Muscle layer of duodenum (tissue), 2 donors: ENCODE results near the gene MTAP.
"Not testable (repeated sequence)": the region's sequence is repeated elsewhere in the genome, so short reads cannot be mapped to it uniquely, and the experiment has no call there.

ENCODE experiments used
- H3K27ac ChIP-seq: one replicate; pipeline ENCODE4 v1.7.0; 2013; ENCODE audit warnings: mild to moderate bottlenecking, low read length
- H3K27me3 ChIP-seq: one replicate; pipeline ENCODE4 v1.7.0; 2013; ENCODE audit warnings: low read depth, mild to moderate bottlenecking, control low read depth, low read length
- H3K36me3 ChIP-seq, 2 donors: one replicate each; pipeline ENCODE4 v1.7.0; 2013; ENCODE audit warnings: low read length in 2 of 2, control low read depth in 1 of 2, mild to moderate bottlenecking in 1 of 2; ENCODE audit not compliant: insufficient read depth in 2 of 2, control insufficient read depth in 1 of 2
- H3K4me1 ChIP-seq, 2 donors: one replicate each; pipeline ENCODE4 v1.7.0; 2013; ENCODE audit warnings: low read length in 2 of 2, mild to moderate bottlenecking in 2 of 2, control low read depth in 1 of 2, moderate library complexity in 1 of 2; ENCODE audit not compliant: insufficient read depth in 2 of 2, control insufficient read depth in 1 of 2
- H3K4me3 ChIP-seq, 2 donors: one replicate each; pipeline ENCODE4 v1.7.0; 2013; ENCODE audit warnings: low read length in 2 of 2, low read depth in 1 of 2, mild to moderate bottlenecking in 1 of 2
- H3K9me3 ChIP-seq, 2 donors: one replicate each; pipeline ENCODE4 v1.7.0; 2013; ENCODE audit warnings: low read length in 2 of 2, control low read depth in 1 of 2, mild to moderate bottlenecking in 1 of 2; ENCODE audit not compliant: control insufficient read depth in 1 of 2
- donor health status: healthy.

MTAP gene

DNA sequence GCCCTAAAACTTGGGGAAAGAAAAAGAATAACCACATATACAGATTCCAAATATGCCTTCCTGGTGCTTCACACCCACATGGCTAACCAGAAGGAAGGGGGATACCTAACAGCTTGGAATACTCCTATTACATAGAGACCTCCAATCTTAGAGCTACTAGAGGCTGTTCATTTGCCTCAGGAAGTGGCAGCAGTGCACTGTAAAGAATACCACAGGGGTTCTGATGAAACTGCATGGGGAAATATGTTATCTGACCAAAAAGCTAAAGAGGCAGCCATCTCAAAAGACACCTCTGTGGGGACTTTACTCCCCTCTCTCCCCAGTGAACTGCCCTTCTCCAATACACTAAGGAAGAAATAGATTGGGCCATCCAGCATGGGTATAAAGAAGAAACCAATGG lies 125.3 kb downstream of the MTAP start:
- Histone ChIP-seq H3K4me3 (no peak overlapping the region), H3K27me3 (no peaks in the 10 kb centered on the region), H3K27ac (no peak overlapping the region), H3K4me1 (no peaks in the 10 kb centered on the region), H3K36me3 (peaks cover 0 to 14% of the 10 kb centered on the region in 2 donors), H3K9me3 (no peaks in the 10 kb centered on the region)

DNA sequence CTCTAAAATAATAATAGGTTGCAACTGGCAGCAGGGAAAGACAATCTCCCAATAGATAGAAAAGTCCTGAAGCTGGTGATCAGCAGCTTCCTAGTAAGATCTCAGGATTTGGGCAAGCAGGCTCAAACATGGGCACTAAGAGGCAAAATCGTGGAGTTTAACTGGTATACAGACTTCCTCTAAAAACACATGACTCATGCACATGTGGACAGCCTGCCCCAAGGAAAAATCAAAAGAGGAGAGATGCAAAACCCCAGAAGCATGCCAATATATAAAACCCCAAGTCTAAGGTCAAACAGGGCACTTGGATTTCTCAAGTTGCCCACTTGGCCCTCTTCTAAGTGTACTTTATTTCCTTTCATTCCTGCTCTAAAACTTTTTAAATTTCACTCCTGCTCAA lies 129.0 kb downstream of the MTAP start:
- H3K36me3 ChIP-seq = peaks cover 0 to 14% of the 10 kb centered on the region in 2 donors
- no peak overlapping the region for H3K27ac ChIP-seq
- H3K4me1 ChIP-seq = no peaks in the 10 kb centered on the region
- no peak overlapping the region for H3K4me3 ChIP-seq
- H3K9me3 ChIP-seq = no peaks in the 10 kb centered on the region
- H3K27me3 ChIP-seq = no peaks in the 10 kb centered on the region

DNA sequence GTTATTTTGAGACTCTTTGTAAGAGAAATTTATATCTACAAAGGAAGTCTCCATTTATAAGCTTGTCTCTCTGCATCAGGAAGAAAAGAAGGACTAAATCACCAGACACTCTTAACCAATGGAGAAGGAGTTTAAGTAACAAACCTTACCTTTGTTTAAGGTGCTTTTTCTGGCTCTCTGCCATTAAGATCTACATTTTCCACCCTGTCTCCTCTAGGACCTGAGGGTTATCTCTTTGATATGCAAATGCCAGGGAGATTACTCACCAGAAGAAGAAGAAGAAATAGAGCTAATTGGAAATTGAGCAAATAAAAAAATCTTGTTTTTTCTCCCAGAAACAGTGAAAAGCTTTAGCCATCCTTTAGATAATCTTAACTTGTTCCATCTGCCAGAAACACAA lies 130.8 kb downstream of the MTAP start:
- Histone ChIP-seq H3K27me3 (no peaks in the 10 kb centered on the region), H3K4me1 (no peaks in the 10 kb centered on the region), H3K27ac (no peak overlapping the region), H3K4me3 (no peak overlapping the region), H3K36me3 (peaks cover 0 to 14% of the 10 kb centered on the region in 2 donors), H3K9me3 (no peaks in the 10 kb centered on the region)

DNA sequence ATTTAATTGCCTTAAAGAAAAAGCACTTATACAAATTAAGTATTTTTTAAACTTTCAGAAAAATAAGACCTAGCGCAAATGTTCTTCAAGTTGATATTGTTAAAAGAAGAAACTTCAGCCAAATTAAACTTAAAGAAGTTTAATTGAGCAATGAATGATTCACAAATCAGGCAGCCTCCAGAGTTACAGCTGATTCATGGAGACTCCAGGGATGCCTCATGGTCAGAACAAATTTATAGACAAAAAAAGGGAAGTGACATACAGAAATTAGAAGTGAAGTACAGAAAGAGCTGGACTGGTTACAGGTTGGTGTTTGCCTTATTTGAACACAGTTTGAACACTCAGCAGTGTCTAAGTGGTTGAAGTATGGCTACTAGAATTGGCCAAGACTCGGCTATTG lies 131.4 kb downstream of the MTAP start:
- H3K27me3 ChIP-seq = no peaks in the 10 kb centered on the region
- no peaks in the 10 kb centered on the region for H3K9me3 ChIP-seq
- H3K27ac ChIP-seq = no peak overlapping the region
- no peak overlapping the region for H3K4me3 ChIP-seq
- no peaks in the 10 kb centered on the region for H3K4me1 ChIP-seq
- peaks cover 0 to 14% of the 10 kb centered on the region in 2 donors for H3K36me3 ChIP-seq

DNA sequence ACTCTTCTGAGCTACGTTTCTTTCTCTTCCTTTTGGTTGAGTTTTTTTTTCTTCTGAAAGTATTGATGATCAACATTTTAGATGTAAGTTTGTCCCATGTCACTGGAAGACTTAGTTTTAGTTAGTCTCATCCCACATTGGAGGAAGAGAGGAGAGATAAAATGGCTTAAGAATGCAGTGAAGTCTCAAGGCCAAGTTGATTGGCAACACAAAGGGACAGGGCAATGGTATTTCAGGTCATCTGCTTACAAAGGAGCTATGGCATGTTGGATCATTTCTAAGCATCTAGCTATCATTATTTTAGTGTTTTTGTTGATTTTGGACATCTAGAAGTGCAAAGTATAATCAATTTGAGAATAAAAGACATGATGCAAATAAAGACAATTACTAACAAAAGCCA lies 133.2 kb downstream of the MTAP start:
- Histone ChIP-seq H3K4me3 (no peak overlapping the region), H3K4me1 (no peaks in the 10 kb centered on the region), H3K36me3 (peaks cover 0 to 12% of the 10 kb centered on the region in 2 donors), H3K27ac (no peak overlapping the region), H3K9me3 (no peaks in the 10 kb centered on the region), H3K27me3 (no peaks in the 10 kb centered on the region)

DNA sequence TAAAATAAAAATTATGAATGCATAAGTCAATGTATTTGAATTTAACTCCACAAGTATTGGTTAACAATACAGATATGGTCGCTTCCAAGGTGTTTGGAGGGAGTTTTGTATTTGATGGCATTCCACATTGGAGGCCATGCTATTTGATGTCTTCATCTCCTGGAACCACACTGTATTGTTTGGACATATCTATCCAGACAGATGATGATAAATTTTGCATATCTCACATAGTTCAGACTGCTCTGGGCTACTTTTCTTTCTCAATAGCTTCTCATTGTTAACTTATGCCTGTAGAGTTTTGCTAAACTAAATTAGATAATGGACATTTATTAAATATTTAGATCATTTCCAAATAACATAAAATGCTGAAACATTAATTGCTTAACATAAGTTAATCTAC lies 133.7 kb downstream of the MTAP start:
- Histone ChIP-seq H3K4me1 (no peaks in the 10 kb centered on the region), H3K9me3 (no peaks in the 10 kb centered on the region), H3K27ac (no peak overlapping the region), H3K36me3 (peaks cover 0 to 7% of the 10 kb centered on the region in 2 donors), H3K4me3 (no peak overlapping the region), H3K27me3 (no peaks in the 10 kb centered on the region)

DNA sequence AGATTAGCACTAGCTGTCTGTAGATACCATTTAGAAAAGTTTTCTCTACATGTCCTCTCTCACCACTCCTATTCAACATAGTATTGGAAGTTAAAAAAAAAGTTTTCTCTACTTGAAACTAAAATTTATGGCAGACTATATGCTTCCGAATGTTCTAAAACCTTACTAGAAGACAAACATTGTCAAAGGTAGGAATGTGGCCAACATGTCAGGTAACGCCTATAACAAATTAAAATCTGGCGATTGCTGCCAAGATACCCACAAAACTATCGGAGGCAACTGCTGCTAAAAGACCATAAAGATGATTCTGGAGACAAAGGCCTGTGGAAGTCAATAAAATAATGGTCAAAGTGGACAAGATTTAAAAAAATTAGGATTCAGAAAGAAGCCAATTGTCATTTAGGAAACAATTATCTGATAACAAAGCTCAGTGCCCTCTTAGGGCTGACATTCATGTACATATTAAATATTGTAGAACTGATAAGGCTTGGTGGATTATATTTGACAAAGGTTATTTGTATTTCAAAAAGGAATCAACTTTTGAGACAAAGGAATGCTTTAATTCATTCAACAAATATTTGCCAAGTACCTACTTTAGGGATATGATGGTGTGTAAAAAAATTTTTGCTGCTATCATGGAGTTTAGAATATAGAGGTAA lies 139.0 kb downstream of the MTAP start:
- Histone ChIP-seq H3K27me3 (no peaks in the 10 kb centered on the region), H3K36me3 (no peaks in the 10 kb centered on the region), H3K4me1 (no peaks in the 10 kb centered on the region), H3K27ac (no peak overlapping the region), H3K4me3 (no peak overlapping the region), H3K9me3 (no peaks in the 10 kb centered on the region)

DNA sequence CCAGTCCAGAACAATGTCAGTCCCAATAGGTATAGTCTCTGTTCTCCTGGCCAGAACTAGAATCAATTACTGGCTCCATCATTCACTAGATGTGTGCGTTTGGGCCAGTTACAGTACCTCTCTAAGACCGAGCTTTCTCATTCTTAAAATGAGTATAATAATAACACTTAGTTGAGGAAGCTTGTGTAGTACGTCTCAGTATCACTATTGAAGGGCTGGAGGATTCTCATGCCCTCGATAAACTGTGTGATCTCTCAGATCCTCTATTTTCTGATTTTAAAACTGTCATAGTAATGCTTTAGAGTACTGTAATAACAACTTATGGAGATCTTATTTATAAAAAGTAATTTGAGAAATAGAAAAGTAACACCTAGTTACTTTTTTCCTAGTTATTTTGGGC lies 141.0 kb downstream of the MTAP start:
- Histone ChIP-seq H3K36me3 (no peaks in the 10 kb centered on the region), H3K9me3 (no peaks in the 10 kb centered on the region), H3K27me3 (no peaks in the 10 kb centered on the region), H3K4me3 (no peak overlapping the region), H3K27ac (no peak overlapping the region), H3K4me1 (no peaks in the 10 kb centered on the region)

DNA sequence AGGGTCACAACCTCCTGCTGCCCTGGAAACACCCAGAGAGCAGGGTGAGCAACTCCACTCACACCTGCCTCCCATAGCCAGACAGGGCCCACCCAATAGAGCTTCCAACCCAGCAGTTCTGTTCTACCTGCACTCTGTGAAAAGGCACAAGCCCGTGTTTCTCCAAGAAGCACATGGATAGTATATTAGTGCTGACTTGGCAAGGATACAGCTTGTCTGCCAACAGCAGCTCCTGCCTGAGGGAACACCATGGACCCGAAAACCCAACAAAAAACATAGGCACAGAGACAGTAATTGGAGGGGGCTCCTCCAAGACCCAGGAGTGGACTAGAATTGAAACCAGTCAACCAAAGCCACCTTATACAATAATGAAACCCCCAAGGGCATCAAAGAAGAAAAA lies 143.2 kb downstream of the MTAP start:
- Histone ChIP-seq H3K27me3 (no peaks in the 10 kb centered on the region), H3K4me3 (no peak overlapping the region), H3K27ac (no peak overlapping the region), H3K4me1 (no peaks in the 10 kb centered on the region), H3K9me3 (no peaks in the 10 kb centered on the region), H3K36me3 (no peaks in the 10 kb centered on the region)

DNA sequence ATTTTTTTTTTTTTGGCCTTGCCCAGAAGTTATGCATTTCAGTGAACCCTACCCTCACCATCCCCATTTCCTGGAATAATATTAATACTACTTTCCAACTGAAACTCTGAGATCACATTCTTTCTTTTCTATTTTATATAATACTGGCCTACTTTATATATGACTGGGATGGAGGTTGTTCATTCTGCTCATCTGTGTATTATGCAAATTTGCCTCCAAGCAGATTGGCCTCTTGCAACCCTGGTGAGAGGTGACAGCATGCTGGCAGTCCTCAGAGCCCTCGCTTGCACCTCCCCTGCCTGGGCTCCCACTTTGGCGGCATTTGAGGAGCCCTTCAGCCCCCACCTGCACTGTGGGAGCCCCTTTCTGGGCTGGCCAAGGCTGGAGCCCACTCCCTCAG lies 156.4 kb downstream of the MTAP start:
- H3K27ac ChIP-seq = no peak overlapping the region
- no peak overlapping the region for H3K4me3 ChIP-seq
- H3K9me3 ChIP-seq = peaks cover 0 to 3% of the 10 kb centered on the region in 2 donors
- H3K36me3 ChIP-seq = no peaks in the 10 kb centered on the region
- no peaks in the 10 kb centered on the region for H3K27me3 ChIP-seq
- H3K4me1 ChIP-seq = no peaks in the 10 kb centered on the region

DNA sequence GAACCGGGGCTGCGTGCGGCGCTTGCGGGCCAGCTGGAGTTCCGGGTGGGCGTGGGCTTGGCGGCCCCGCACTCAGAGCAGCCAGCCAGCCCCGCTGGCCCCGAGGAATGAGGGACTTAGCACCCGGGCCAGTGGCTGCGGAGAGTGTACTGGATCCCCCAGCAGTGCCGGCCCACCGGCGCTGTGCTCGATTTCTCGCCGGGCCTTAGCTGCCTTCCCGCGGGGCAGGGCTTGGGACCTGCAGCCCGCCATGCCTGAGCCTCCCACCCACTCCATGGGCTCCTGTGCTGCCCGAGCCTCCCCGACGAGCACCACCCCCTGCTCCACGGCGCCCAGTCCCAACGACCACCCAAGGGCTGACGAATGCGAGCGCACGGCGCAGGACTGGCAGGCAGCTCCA lies 156.8 kb downstream of the MTAP start:
- H3K4me3 ChIP-seq, H3K4me1 ChIP-seq, H3K27me3 ChIP-seq, H3K9me3 ChIP-seq, H3K36me3 ChIP-seq, H3K27ac ChIP-seq: not testable (repeated sequence)

DNA sequence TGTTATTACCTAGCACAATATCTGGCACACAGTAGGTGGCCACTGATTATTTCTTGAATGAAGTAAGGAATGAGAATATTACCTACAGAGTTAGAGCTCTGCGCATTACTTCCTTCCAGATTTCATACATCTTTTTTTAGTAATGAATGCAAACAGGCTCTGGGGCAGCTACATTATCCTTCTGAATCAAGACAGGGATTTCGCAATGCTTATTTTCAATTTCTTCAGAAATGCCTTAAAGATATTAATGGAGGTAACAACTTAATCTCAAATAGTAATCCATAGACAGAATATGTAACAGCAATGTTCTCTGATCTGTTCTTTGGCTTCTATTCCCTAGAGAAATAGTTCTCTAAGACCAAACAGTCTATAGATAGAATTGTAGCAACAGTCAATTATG lies 159.1 kb downstream of the MTAP start:
- H3K4me3 ChIP-seq = no peak overlapping the region
- H3K27me3 ChIP-seq = peaks cover 17% of the 10 kb centered on the region
- no peaks in the 10 kb centered on the region for H3K36me3 ChIP-seq
- peaks cover 4 to 15% of the 10 kb centered on the region in 2 donors for H3K4me1 ChIP-seq
- H3K9me3 ChIP-seq = peaks cover 0 to 3% of the 10 kb centered on the region in 2 donors
- H3K27ac ChIP-seq = no peak overlapping the region
